ENCODE results near the gene HGS. TPM values are rescaled to one million over a fixed set of nuclear protein-coding genes. Genes with fewer than 3 reads are reported as not detected.
"Not testable (repeated sequence)": the region's sequence is repeated elsewhere in the genome, so short reads cannot be mapped to it uniquely, and the experiment has no call there.

Gene HGS
- total RNA-seq, 4 donors from 2014 or later = 118 to 186 (median 171) TPM

DNA sequence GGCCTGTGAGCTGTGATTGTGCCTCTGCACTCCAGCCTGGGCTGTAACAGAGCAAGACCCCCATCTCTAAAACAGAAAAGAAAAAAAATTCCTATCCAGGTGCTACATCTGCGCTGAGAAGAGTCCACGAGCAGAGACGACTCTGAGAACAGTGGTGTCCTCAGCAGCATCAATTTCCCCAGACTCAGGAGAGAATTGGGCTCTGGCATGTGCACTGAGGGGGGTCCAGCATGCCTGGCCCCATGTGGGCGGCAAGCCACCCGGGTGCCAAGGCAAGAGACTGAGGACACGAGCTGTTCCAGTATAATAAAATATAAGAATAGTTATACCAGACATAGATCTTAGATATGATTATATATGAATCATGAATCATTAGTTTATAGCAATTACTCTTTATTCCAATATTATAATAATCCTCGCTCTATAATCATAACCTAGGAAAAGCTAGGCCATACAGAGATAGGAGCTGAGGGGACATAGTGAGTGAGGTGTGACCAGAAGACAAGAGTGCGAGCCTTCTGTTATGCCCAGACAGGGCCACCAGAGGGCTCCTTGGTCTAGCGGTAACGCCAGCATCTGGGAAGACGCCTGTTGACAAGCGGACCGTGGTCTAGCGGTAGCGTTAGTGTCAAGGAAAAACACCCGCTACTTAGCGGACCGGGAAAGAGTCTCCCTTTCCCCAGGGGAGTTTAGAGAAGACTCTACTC, 8.1 kb upstream of the HGS start:
- H3K9me3 ChIP-seq, H3K27ac ChIP-seq, H3K4me3 ChIP-seq, H3K4me1 ChIP-seq, DNase-seq, H3K27me3 ChIP-seq: not testable (repeated sequence)
- H3K36me3 ChIP-seq = peaks cover 0 to 36% (median 0%) of the 10 kb centered on the region in 3 donors
- TF ChIP-seq, protein P1, sequence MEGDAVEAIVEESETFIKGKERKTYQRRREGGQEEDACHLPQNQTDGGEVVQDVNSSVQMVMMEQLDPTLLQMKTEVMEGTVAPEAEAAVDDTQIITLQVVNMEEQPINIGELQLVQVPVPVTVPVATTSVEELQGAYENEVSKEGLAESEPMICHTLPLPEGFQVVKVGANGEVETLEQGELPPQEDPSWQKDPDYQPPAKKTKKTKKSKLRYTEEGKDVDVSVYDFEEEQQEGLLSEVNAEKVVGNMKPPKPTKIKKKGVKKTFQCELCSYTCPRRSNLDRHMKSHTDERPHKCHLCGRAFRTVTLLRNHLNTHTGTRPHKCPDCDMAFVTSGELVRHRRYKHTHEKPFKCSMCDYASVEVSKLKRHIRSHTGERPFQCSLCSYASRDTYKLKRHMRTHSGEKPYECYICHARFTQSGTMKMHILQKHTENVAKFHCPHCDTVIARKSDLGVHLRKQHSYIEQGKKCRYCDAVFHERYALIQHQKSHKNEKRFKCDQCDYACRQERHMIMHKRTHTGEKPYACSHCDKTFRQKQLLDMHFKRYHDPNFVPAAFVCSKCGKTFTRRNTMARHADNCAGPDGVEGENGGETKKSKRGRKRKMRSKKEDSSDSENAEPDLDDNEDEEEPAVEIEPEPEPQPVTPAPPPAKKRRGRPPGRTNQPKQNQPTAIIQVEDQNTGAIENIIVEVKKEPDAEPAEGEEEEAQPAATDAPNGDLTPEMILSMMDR (IDR thresholded peaks at IDR 0.05) = peak; percentile 24 to 73 (median 64)

DNA sequence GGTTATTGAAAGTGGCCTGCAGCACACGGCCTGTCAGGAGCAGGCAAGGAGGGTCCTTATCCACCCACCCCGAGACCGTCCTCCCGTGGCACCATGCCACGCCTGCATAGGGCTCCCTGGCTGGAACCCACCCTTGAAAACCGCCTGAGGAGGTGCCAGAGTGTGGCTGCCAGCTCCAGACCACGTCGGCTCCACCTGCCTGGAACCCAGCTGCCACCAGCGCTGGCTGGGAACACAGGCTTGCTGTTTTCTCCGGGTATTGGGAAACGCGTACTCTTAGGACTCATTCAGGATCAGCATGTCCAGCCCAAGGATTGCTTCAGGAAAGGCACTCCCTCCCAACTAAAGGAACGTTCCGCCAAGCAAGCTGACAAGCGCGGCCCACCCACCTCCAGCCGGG, 6.9 kb upstream of the HGS start:
- Histone ChIP-seq H3K27me3 (no peaks in the 10 kb centered on the region), H3K9me3 (no peaks in the 10 kb centered on the region), H3K4me1 (peaks cover 0 to under 1% (median 0%) of the 10 kb centered on the region in 4 donors), H3K27ac (no peak overlapping the region), H3K4me3 (no peak overlapping the region), H3K36me3 (peaks cover 0 to 29% (median 0%) of the 10 kb centered on the region in 3 donors)
- DNase-seq = no peak
- TF ChIP-seq, protein P1 (IDR thresholded peaks at IDR 0.05) = no peak
- TF ChIP-seq POLR2A (IDR thresholded peaks at IDR 0.05) = no peak

DNA sequence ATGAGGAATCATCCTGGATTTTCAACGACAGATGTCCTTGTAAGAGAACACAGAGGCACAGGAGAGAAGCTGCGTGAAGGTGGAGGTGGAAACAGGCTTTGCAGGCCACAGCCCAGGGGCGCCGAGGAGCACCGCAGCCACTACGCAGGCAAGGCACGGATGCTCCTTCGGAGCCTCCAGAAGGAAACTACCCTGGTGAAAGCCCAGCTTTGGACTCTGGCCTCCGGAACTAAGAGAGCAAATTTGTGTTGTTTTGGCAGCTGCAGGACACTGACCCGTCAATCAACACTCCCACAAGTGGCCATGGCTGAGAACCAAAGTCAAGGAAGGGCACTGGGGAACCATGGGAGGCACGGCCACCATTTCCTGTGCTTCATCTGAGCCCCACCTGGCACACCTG, 3.7 kb upstream of the HGS start:
- peaks cover 0 to 18% (median 13%) of the 10 kb centered on the region in 4 donors for H3K4me1 ChIP-seq
- DNase-seq = peak in 1 of 3 donors; percentile 45
- TF ChIP-seq, protein P1 (IDR thresholded peaks at IDR 0.05) = no peak
- H3K4me3 ChIP-seq = no peak overlapping the region
- H3K27me3 ChIP-seq = no peaks in the 10 kb centered on the region
- no peak overlapping the region for H3K27ac ChIP-seq
- no peaks in the 10 kb centered on the region for H3K9me3 ChIP-seq
- peaks cover 0 to 7% (median 0%) of the 10 kb centered on the region in 3 donors for H3K36me3 ChIP-seq

DNA sequence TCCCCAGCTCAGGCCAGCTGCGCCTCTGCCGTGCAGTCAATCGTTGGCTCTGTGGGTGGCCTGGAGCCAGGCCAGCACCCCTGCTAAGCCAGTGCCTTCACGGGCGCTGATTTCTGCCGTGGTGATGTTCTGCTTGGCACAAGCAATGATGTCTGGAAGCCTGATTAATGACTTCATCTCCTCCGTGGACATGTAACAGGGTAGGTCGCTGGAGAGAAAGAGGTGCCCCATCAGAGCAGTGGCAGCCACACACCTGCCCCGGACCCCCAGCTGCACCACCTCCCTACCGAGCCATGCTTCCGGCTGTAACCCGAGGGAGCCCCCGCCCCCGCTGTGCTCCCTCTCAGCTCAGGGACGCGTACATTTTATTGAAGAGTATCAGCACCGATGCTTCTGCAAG, 2.1 kb upstream of the HGS start:
- Histone ChIP-seq H3K36me3 (peaks cover 0 to 18% (median 0%) of the 10 kb centered on the region in 3 donors), H3K4me1 (peaks cover 0 to 26% (median 20%) of the 10 kb centered on the region in 4 donors), H3K4me3 (no peak overlapping the region), H3K27ac (no peak overlapping the region), H3K27me3 (no peaks in the 10 kb centered on the region), H3K9me3 (no peaks in the 10 kb centered on the region)
- TF ChIP-seq POLR2A (IDR thresholded peaks at IDR 0.05) = no peak
- TF ChIP-seq, protein P1 (IDR thresholded peaks at IDR 0.05) = no peak
- DNase-seq = peak in 1 of 3 donors; percentile 44

DNA sequence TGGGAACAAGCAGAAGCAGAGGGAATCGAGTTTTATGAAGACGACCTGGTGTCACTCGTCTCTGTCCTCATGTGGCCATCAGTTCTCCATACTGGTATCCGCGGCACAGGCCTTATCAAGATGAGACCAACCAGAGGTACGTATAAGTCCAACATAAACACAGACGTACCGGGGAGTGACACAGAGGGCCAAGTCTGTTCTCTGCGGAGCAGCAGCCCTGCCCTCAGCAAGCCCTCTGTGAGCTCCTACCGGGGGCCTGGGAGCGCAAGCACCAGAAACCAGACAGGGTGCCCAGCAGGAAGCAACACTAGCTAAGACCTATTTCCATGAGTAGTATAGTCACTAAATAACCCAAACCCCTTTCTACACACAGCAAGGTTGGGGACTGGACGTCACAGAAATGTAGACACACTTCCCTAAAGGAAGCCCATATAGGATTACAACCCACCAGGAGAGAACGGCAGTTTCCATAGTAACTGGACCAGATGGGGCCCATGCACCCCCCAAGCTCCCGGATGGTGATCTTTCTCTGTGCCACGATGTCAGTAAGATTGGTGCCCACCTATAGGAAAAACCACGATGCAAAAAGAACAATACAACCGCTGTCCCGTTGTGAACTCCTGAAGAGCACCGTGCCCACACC, 1.1 kb upstream of the HGS start:
- peaks cover 0 to 26% (median 20%) of the 10 kb centered on the region in 4 donors for H3K4me1 ChIP-seq
- H3K4me3 ChIP-seq = peak overlapping the region; percentile 90 to 99 (median 97)
- H3K9me3 ChIP-seq = no peaks in the 10 kb centered on the region
- H3K27ac ChIP-seq = peak overlapping the region; percentile 80 to 89 (median 88)
- DNase-seq = peak in 1 of 3 donors; percentile 37
- no peak for TF ChIP-seq POLR2A (IDR thresholded peaks at IDR 0.05)
- TF ChIP-seq, protein P1 (IDR thresholded peaks at IDR 0.05) = no peak
- peaks cover 0 to 28% (median 0%) of the 10 kb centered on the region in 3 donors for H3K36me3 ChIP-seq
- no peaks in the 10 kb centered on the region for H3K27me3 ChIP-seq

All from Peyer's patch (tissue), 4 donors.